K562 (cell line): ENCODE measurements around the gene LMAN2L. TPM values are rescaled to one million over a fixed set of nuclear protein-coding genes. Genes with fewer than 3 reads are reported as not detected.

ENCODE experiments used
- ATAC-seq: fragments of 200-7000 bp; cut with Tn5 transposase; 3 replicates; pipeline ENCODE4 v1.9.1; 2020; ENCODE audit warnings: moderate library complexity
- BruUV-seq: library from RNA; stranded (reverse); fragments of 400-500 nt; replicated peaks from 2 replicates; lab custom pipeline; 2021; lab: Mats Ljungman, UMichigan
- CTCF ChIA-PET: fragments of 300-600 bp; formaldehyde crosslinking; extraction: SDS; loops from one replicate; lab custom pipeline; 2021; ENCODE audit warnings: low intra/inter-chr PET ratio; lab: Yijun Ruan, JAX
- POLR2A ChIA-PET: fragments of 300-600, 350-650 bp; sonication (Branson Sonifier 250); formaldehyde crosslinking; extraction: SDS; loops from one replicate; lab custom pipeline; 2021; ENCODE audit warnings: antibody characterized with exemption, inconsistent platforms; lab: Yijun Ruan, JAX
- DNase-seq, 4 experiments: peaks; one replicate each; pipeline versions ENCODE4 v3.0.0 to v3.0.0-alpha.2; 2011 to 2018; ENCODE audit warnings: low spot score in 3 of 4, mixed read lengths in 3 of 4; ENCODE audit errors: extremely low read depth in 1 of 4
- FAIRE-seq: peaks from 2 replicates; lab custom pipeline; 2011; peaks lifted over from hg19 to GRCh38; lab: Jason Lieb, UNC
- H2AFZ ChIP-seq: 2 replicates; pipeline ENCODE4 v1.6.0; 2011; ENCODE audit warnings: low read depth, low read length, control low read depth, inconsistent platforms
- H3K27ac ChIP-seq: fragments of 200-600 bp; 3 replicates; pipeline ENCODE4 v1.8.0; 2011; ENCODE audit warnings: low read depth, mild to moderate bottlenecking, control low read depth, inconsistent platforms, low read length, moderate library complexity, mixed read lengths; ENCODE audit errors: extremely low read depth
- H3K27me3 ChIP-seq, 2 experiments: fragments of 300-600 bp in 1 of 2; 2 replicates in 1 of 2; 3 replicates in 1 of 2; pipeline versions ENCODE4 v1.6.0 to v1.8.0; 2011; ENCODE audit warnings: inconsistent platforms in 2 of 2, low read length in 2 of 2, mild to moderate bottlenecking in 1 of 2, mixed read lengths in 1 of 2, moderate library complexity in 1 of 2; ENCODE audit not compliant: control insufficient read depth in 2 of 2, insufficient read depth in 2 of 2
- H3K36me3 ChIP-seq: fragments of 300-600 bp; 3 replicates; pipeline ENCODE4 v1.8.0; 2011; ENCODE audit warnings: mild to moderate bottlenecking, low read length, inconsistent platforms; ENCODE audit not compliant: control insufficient read depth, insufficient read depth
- H3K4me1 ChIP-seq, 2 experiments: fragments of 200-600 bp in 1 of 2; replicated peaks in 1 of 2; 2 replicates in 1 of 2; 3 replicates in 1 of 2; pipeline versions ENCODE4 v1.5.1 to v1.8.0; 2011; ENCODE audit warnings: inconsistent platforms in 2 of 2, low read length in 2 of 2, mild to moderate bottlenecking in 1 of 2, mixed read lengths in 1 of 2, moderate library complexity in 1 of 2; ENCODE audit not compliant: control insufficient read depth in 2 of 2, insufficient read depth in 2 of 2
- H3K4me2 ChIP-seq: 2 replicates; pipeline ENCODE4 v1.6.1; 2011; ENCODE audit warnings: low read length, control low read depth, inconsistent platforms, mixed read lengths; ENCODE audit not compliant: insufficient read depth
- H3K4me3 ChIP-seq: fragments of 200-600 bp; sonication (generic), shearing (Covaris generic); 2 replicates; pipeline ENCODE4 v1.5.1; 2016; ENCODE audit warnings: control low read depth, inconsistent platforms
- H3K79me2 ChIP-seq: fragments of 200-600 bp; 3 replicates; pipeline ENCODE4 v1.8.0; 2011; ENCODE audit warnings: low read length, inconsistent platforms; ENCODE audit not compliant: control insufficient read depth, insufficient read depth
- H3K9ac ChIP-seq, 2 experiments: 2 replicates each; pipeline versions ENCODE4 v1.6.0 to v1.6.1; 2011; ENCODE audit warnings: low read depth in 2 of 2, low read length in 2 of 2, control low read depth in 1 of 2, inconsistent platforms in 1 of 2, mild to moderate bottlenecking in 1 of 2, mixed read lengths in 1 of 2; ENCODE audit not compliant: insufficient read depth in 1 of 2
- H3K9me1 ChIP-seq: one replicate; pipeline ENCODE4 v1.6.0; 2011; ENCODE audit warnings: inconsistent platforms, mild to moderate bottlenecking, low read length, moderate library complexity; ENCODE audit not compliant: control insufficient read depth, insufficient read depth
- H3K9me3 ChIP-seq: replicated peaks from 2 replicates; pipeline ENCODE4 v1.5.1; 2011; ENCODE audit warnings: low read depth, low read length, inconsistent platforms; ENCODE audit not compliant: control insufficient read depth, insufficient read depth
- H4K20me1 ChIP-seq: replicated peaks from 2 replicates; pipeline ENCODE4 v1.6.1; 2011; ENCODE audit warnings: low read length, inconsistent platforms, mixed read lengths; ENCODE audit not compliant: control insufficient read depth, insufficient read depth
- DNMT1 ChIP-seq: fragments of 450-650 bp; IDR thresholded peaks from 2 replicates; pipeline ENCODE4 v1.6.1; 2016; ENCODE audit warnings: antibody characterized with exemption, mild to moderate bottlenecking
- ESRRA ChIP-seq: fragments of 450-650 bp; IDR thresholded peaks from 2 replicates; pipeline ENCODE4 v1.6.1; 2014; ENCODE audit warnings: low read depth, mild to moderate bottlenecking, moderate library complexity, borderline replicate concordance
- HDAC8 ChIP-seq: fragments of 450-650 bp; IDR thresholded peaks from 2 replicates; pipeline ENCODE4 v1.6.1; 2016; ENCODE audit warnings: mild to moderate bottlenecking, missing genetic modification characterization, moderate library complexity, missing compliant biosample characterization
- KLF13 ChIP-seq: fragments of 450-650 bp; IDR thresholded peaks from 2 replicates; pipeline ENCODE4 v1.6.1; 2016; ENCODE audit warnings: missing genetic modification characterization, low read depth, mild to moderate bottlenecking, missing compliant biosample characterization, moderate library complexity, borderline replicate concordance
- MAFG ChIP-seq: fragments of 450-650 bp; conservative IDR thresholded peaks from 2 replicates; pipeline ENCODE4 v1.6.1; 2016; ENCODE audit warnings: missing genetic modification characterization, missing compliant biosample characterization
- MCM5 ChIP-seq: fragments of 450-650 bp; IDR thresholded peaks from 2 replicates; pipeline ENCODE4 v1.6.1; 2016; ENCODE audit warnings: low read depth
- MYC ChIP-seq, 2 experiments: fragments of 250-450 bp in 1 of 2; sonication (Bioruptor Pico) in 1 of 2; IDR thresholded peaks; 2 replicates each; pipeline versions ENCODE4 v1.5.1 to v1.6.1; 2012 to 2021; ENCODE audit warnings: low read depth in 2 of 2, borderline replicate concordance in 1 of 2, improper control_type of control experiment in 1 of 2, low read length in 1 of 2, mild to moderate bottlenecking in 1 of 2, moderate library complexity in 1 of 2
- RFX7 ChIP-seq: fragments of 250-450 bp; sonication (Bioruptor Pico); IDR thresholded peaks from 2 replicates; pipeline ENCODE4 v1.5.1; 2021; ENCODE audit warnings: mild to moderate bottlenecking
- SRSF7 ChIP-seq: fragments of 200-400 bp; formaldehyde crosslinking; optimal IDR thresholded peaks from 2 replicates; pipeline ENCODE3; 2017; ENCODE audit warnings: mild to moderate bottlenecking, low read depth, low read length
- STAG1 ChIP-seq: sonication (generic); formaldehyde crosslinking; IDR thresholded peaks from 2 replicates; pipeline ENCODE4 v1.5.0; 2020; ENCODE audit warnings: missing genetic modification reagents, borderline replicate concordance
- XRCC4 ChIP-seq: IDR thresholded peaks from one replicate; pipeline ENCODE4 v1.6.1; 2011; ENCODE audit not compliant: insufficient read depth, insufficient read length; ENCODE audit errors: extremely low read depth
- ZNF583 ChIP-seq: fragments of 250-450 bp; sonication (Bioruptor Pico); IDR thresholded peaks from 2 replicates; pipeline ENCODE4 v1.4.0; 2020
- WGBS: fragments of 100-300 bp; shearing (Covaris generic); methylation state at CpG from one replicate; pipeline ENCODE4 v1.1.6; 2016; ENCODE audit warnings: low coverage, mixed read lengths; ENCODE audit not compliant: insufficient coverage; ENCODE audit errors: missing lambda C conversion rate; 5-methylcytosine and 5-hydroxymethylcytosine counted together
- in situ Hi-C: fragments of 300-500 bp; cut with MboI; formaldehyde crosslinking; loops from 4 replicates; pipeline ENCODE4 v1.15.0; 2018; ENCODE audit warnings: inconsistent platforms, mixed read lengths
- intact Hi-C: fragments of 100-400 bp; cut with micrococcal nuclease; formaldehyde crosslinking; loops from 2 replicates; pipeline ENCODE4 v1.14.2; 2022
- polyA plus RNA-seq, 8 experiments: library from polyadenylated mRNA; depleted of rRNA in 4 of 8; stranded (reverse) in 5 of 8; unstranded in 3 of 8; fragments of >200 nt; fragmentation: Nextera tagmentation in 2 of 8; fragmentation: Illumina TruSeq in 1 of 8; extraction: Ambion mirVana in 2 of 8; extraction: Trizol in 1 of 8; gene quantifications; 2 replicates each; pipeline versions ENCODE4 v1.2.1 to v1.2.3, GENCODE V29; 2011 to 2014; ENCODE audit warnings: inconsistent platforms in 1 of 8, missing spikeins in 1 of 8
- total RNA-seq, 7 experiments: library from RNA; depleted of rRNA in 6 of 7; stranded (reverse); fragments of >200 nt in 6 of 7; fragmentation: Illumina TruSeq in 2 of 7; extraction: Trizol in 2 of 7; gene quantifications; 2 replicates each; pipeline versions ENCODE4 v1.2.1 to v1.2.3, GENCODE V29; 2011 to 2021; ENCODE audit warnings: low replicate concordance in 1 of 7
- TF ChIP-seq, protein P1 (sequence below), 3 experiments: fragments of 200-800 bp in 1 of 3; sonication (Bioruptor generic) in 1 of 3; sonication (generic) in 1 of 3; formaldehyde crosslinking in 1 of 3; IDR thresholded peaks; 2 replicates each; pipeline versions ENCODE4 v1.6.1 to v1.8.0; 2016 to 2022; ENCODE audit warnings: mild to moderate bottlenecking in 2 of 3, missing compliant biosample characterization in 2 of 3, missing genetic modification characterization in 2 of 3, missing genetic modification reagents in 1 of 3
- TF ChIP-seq, protein P2 (sequence below): fragments of 450-650 bp; IDR thresholded peaks from 2 replicates; pipeline ENCODE4 v1.6.1; 2016
- TF ChIP-seq, protein P3 (sequence below): fragments of 450-650 bp; IDR thresholded peaks from 2 replicates; pipeline ENCODE4 v1.6.1; 2016; ENCODE audit warnings: low read depth, mild to moderate bottlenecking, moderate library complexity
- TF ChIP-seq, protein P4 (sequence below): fragments of 250-450 bp; sonication (Bioruptor Pico); IDR thresholded peaks from 2 replicates; pipeline ENCODE4 v1.4.0; 2020; ENCODE audit warnings: borderline replicate concordance

Gene LMAN2L
- total and polyA plus RNA-seq, 9 of the 15 experiments (the other 6 are each of a cell fraction or from before 2014, with no cell fraction given) = 7.2 to 37.7 (median 12.5) TPM

DNA sequence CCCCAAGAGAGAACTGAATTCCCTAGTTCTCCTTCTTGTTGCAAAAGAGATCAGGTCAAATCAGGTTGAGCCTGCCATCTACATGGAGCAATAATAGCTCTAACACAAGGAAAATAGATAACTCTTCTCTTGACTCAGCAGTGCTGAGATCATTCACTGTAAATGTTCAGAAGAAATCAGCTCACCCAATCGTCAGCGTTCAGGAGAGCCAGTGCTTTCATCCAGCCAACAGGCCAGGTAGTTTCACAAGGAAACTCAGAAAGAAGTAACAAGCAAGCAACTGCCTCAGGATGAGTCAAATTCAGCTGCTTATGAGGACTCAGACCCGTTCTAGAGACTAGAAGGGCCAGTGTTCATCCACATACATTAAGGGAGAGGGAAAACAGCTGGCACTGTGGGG is 5.9 kb downstream of the LMAN2L start:
- WGBS = 57% methylated on average over 3 of the region's 3 CpGs
- in situ Hi-C loops = no loop called here
- no peak overlapping the region for H3K27ac ChIP-seq
- no peak for ATAC-seq
- peaks cover 62% of the 10 kb centered on the region; the same call in 2 of the 3 replicates for H3K36me3 ChIP-seq
- DNase-seq = no peak
- ChIA-PET CTCF (no interaction called here), POLR2A (interaction anchor here (1.1 kb wide), 1 partner anchor 21 kb away, joined by 3 read pairs; no protein-coding TSS in a partner anchor)
- H4K20me1 ChIP-seq = no peaks in the 10 kb centered on the region
- H3K79me2 ChIP-seq = peaks cover 7% of the 10 kb centered on the region; the same call in 2 of the 3 replicates
- no peaks in the 10 kb centered on the region for H3K27me3 ChIP-seq
- H3K9me3 ChIP-seq = no peaks in the 10 kb centered on the region
- no peak overlapping the region for H3K4me2 ChIP-seq
- BruUV-seq = no TSS peak
- no peaks in the 10 kb centered on the region for H3K9me1 ChIP-seq
- no peak for TF ChIP-seq MAFG (tag)
- TF ChIP-seq KLF13 (tag) = no peak
- no peak for TF ChIP-seq MCM5
- TF ChIP-seq, protein P1, sequence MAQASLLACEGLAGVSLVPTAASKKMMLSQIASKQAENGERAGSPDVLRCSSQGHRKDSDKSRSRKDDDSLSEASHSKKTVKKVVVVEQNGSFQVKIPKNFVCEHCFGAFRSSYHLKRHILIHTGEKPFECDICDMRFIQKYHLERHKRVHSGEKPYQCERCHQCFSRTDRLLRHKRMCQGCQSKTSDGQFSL (CRISPR knock-in tag; IDR thresholded peaks at IDR 0.05) = no peak
- TF ChIP-seq, protein P1 (tag; IDR thresholded peaks at IDR 0.05) = no peak
- no peak for TF ChIP-seq STAG1
- no peak for TF ChIP-seq SRSF7
- TF ChIP-seq ESRRA = no peak
- TF ChIP-seq RFX7 (CRISPR knock-in tag) = no peak
- TF ChIP-seq, protein P2, sequence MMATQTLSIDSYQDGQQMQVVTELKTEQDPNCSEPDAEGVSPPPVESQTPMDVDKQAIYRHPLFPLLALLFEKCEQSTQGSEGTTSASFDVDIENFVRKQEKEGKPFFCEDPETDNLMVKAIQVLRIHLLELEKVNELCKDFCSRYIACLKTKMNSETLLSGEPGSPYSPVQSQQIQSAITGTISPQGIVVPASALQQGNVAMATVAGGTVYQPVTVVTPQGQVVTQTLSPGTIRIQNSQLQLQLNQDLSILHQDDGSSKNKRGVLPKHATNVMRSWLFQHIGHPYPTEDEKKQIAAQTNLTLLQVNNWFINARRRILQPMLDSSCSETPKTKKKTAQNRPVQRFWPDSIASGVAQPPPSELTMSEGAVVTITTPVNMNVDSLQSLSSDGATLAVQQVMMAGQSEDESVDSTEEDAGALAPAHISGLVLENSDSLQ = no peak
- TF ChIP-seq, protein P3, sequence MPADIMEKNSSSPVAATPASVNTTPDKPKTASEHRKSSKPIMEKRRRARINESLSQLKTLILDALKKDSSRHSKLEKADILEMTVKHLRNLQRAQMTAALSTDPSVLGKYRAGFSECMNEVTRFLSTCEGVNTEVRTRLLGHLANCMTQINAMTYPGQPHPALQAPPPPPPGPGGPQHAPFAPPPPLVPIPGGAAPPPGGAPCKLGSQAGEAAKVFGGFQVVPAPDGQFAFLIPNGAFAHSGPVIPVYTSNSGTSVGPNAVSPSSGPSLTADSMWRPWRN = no peak
- no peak for TF ChIP-seq ZNF583 (CRISPR knock-in tag)
- TF ChIP-seq, protein P4, sequence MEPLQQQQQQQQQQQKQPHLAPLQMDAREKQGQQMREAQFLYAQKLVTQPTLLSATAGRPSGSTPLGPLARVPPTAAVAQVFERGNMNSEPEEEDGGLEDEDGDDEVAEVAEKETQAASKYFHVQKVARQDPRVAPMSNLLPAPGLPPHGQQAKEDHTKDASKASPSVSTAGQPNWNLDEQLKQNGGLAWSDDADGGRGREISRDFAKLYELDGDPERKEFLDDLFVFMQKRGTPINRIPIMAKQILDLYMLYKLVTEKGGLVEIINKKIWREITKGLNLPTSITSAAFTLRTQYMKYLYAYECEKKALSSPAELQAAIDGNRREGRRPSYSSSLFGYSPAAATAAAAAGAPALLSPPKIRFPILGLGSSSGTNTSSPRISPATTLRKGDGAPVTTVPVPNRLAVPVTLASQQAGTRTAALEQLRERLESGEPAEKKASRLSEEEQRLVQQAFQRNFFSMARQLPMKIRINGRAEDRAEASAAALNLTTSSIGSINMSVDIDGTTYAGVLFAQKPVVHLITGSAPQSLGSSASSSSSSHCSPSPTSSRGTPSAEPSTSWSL (CRISPR knock-in tag) = no peak
- TF ChIP-seq HDAC8 (tag) = no peak
- no peak for TF ChIP-seq XRCC4
- TF ChIP-seq DNMT1 = no peak
- no peak for TF ChIP-seq MYC (IDR thresholded peaks at IDR 0.05; ENCODE audit: low read depth, low read length)
- no peak for TF ChIP-seq MYC (CRISPR knock-in tag; IDR thresholded peaks at IDR 0.05; ENCODE audit: borderline replicate concordance, low read depth)
- FAIRE-seq = no peak
- H3K4me3 ChIP-seq = no peak overlapping the region
- H2AFZ ChIP-seq = no peak overlapping the region
- H3K9ac ChIP-seq = no peak overlapping the region
- H3K4me1 ChIP-seq = peaks cover 3 to 6% of the 10 kb centered on the region in 2 experiments; a peak in 3 of 5 replicates
- intact Hi-C loops = no loop called here
